RWPE2 (cell line): ENCODE results near the gene IL1RAPL1.

Experiments used
- ATAC-seq: fragments of 200-7000 bp; cut with Tn5 transposase; 3 replicates; pipeline ENCODE4 v1.9.1; 2021; ENCODE audit warnings: low read depth
- DNase-seq: peaks from one replicate; pipeline ENCODE4 v3.0.0-alpha.2; 2020; ENCODE audit warnings: low spot score
- H3K27ac ChIP-seq: fragments of 450-650 bp; 2 replicates; pipeline ENCODE4 v1.5.1; 2017; ENCODE audit warnings: mild to moderate bottlenecking; ENCODE audit not compliant: poor library complexity, severe bottlenecking
- H3K27me3 ChIP-seq: fragments of 250-450 bp; sonication (Bioruptor Pico); 2 replicates; pipeline ENCODE4 v1.5.1; 2021; ENCODE audit warnings: mild to moderate bottlenecking, moderate library complexity; ENCODE audit not compliant: insufficient read depth, poor library complexity, severe bottlenecking
- H3K36me3 ChIP-seq: fragments of 250-450 bp; sonication (Bioruptor Pico); 2 replicates; pipeline ENCODE4 v1.5.1; 2020; ENCODE audit warnings: low read depth, mild to moderate bottlenecking, moderate library complexity
- H3K4me1 ChIP-seq: fragments of 250-450 bp; sonication (Bioruptor Pico); 2 replicates; pipeline ENCODE4 v1.5.1; 2021; ENCODE audit warnings: mild to moderate bottlenecking, moderate library complexity; ENCODE audit not compliant: insufficient read depth, poor library complexity, severe bottlenecking
- H3K4me3 ChIP-seq: fragments of 250-450 bp; sonication (Bioruptor Pico); 2 replicates; pipeline ENCODE4 v1.5.1; 2021; ENCODE audit warnings: mild to moderate bottlenecking, moderate library complexity; ENCODE audit not compliant: severe bottlenecking
- H3K9me3 ChIP-seq: fragments of 250-450 bp; sonication (Bioruptor Pico); 2 replicates; pipeline ENCODE4 v1.5.1; 2021; ENCODE audit warnings: mild to moderate bottlenecking, moderate library complexity; ENCODE audit not compliant: severe bottlenecking
- CTCF ChIP-seq: fragments of 450-650 bp; IDR thresholded peaks from one replicate; pipeline ENCODE4 v1.5.1; 2017; ENCODE audit warnings: mild to moderate bottlenecking, moderate library complexity; ENCODE audit not compliant: poor library complexity, severe bottlenecking

IL1RAPL1 gene

GRCh38 chrX:29792335-29792734 is 1205.1 kb downstream of the IL1RAPL1 start:
- no peaks in the 10 kb centered on the region for H3K27me3 ChIP-seq
- DNase-seq (no peak), ATAC-seq (no peak)
- no peaks in the 10 kb centered on the region for H3K4me1 ChIP-seq
- H3K4me3 ChIP-seq: no peak overlapping the region
- no peaks in the 10 kb centered on the region for H3K9me3 ChIP-seq
- no peak overlapping the region for H3K27ac ChIP-seq
- TF ChIP-seq CTCF: no peak
- H3K36me3 ChIP-seq: no peaks in the 10 kb centered on the region

- Histone ChIP-seq H3K4me1 (no peaks in the 10 kb centered on the region), H3K9me3 (no peaks in the 10 kb centered on the region), H3K36me3 (no peaks in the 10 kb centered on the region), H3K27ac (no peak overlapping the region), H3K4me3 (no peak overlapping the region), H3K27me3 (no peaks in the 10 kb centered on the region)
- no peak for DNase-seq
- TF ChIP-seq CTCF: no peak
- ATAC-seq: no peak
Measured at GRCh38 chrX:29797156-29797555, 1209.9 kb downstream of the IL1RAPL1 start.

- Histone ChIP-seq H3K27ac (no peak overlapping the region), H3K27me3 (no peaks in the 10 kb centered on the region), H3K4me3 (no peak overlapping the region), H3K36me3 (no peaks in the 10 kb centered on the region), H3K4me1 (no peaks in the 10 kb centered on the region), H3K9me3 (no peaks in the 10 kb centered on the region)
- TF ChIP-seq CTCF: no peak
- no peak for ATAC-seq
- no peak for DNase-seq
Measured at GRCh38 chrX:29798469-29798868, 1211.2 kb downstream of the IL1RAPL1 start.

GRCh38 chrX:29813174-29813573 is 1225.9 kb downstream of the IL1RAPL1 start:
- no peak overlapping the region for H3K4me3 ChIP-seq
- no peak for TF ChIP-seq CTCF
- no peak for DNase-seq
- H3K27ac ChIP-seq: no peak overlapping the region
- H3K9me3 ChIP-seq: no peaks in the 10 kb centered on the region
- H3K27me3 ChIP-seq: no peaks in the 10 kb centered on the region
- H3K36me3 ChIP-seq: no peaks in the 10 kb centered on the region
- no peak for ATAC-seq
- H3K4me1 ChIP-seq: no peaks in the 10 kb centered on the region

- Histone ChIP-seq H3K4me1 (no peaks in the 10 kb centered on the region), H3K36me3 (no peaks in the 10 kb centered on the region), H3K27me3 (no peaks in the 10 kb centered on the region), H3K9me3 (no peaks in the 10 kb centered on the region), H3K27ac (no peak overlapping the region), H3K4me3 (no peak overlapping the region)
- ATAC-seq (no peak), DNase-seq (no peak)
- TF ChIP-seq CTCF: no peak
Measured at GRCh38 chrX:29824176-29824906, 1237.1 kb downstream of the IL1RAPL1 start.
